HepG2 (cell line): ENCODE data around the gene S100A13. TPM values are rescaled to one million over a fixed set of nuclear protein-coding genes. Genes with fewer than 3 reads are reported as not detected.

Experiments used
- ATAD3A ChIP-seq: sonication (generic); formaldehyde crosslinking; IDR thresholded peaks from 2 replicates; pipeline ENCODE4 v1.4.0; 2020; ENCODE audit warnings: missing genetic modification reagents
- BCL3 ChIP-seq: sonication (generic); formaldehyde crosslinking; IDR thresholded peaks from 2 replicates; pipeline ENCODE4 v1.5.1; 2020; ENCODE audit warnings: mild to moderate bottlenecking, missing genetic modification reagents, moderate library complexity
- FOXJ3 ChIP-seq: sonication (generic); formaldehyde crosslinking; IDR thresholded peaks from 2 replicates; pipeline ENCODE4 v1.4.0; 2020; ENCODE audit warnings: missing genetic modification reagents, mild to moderate bottlenecking, borderline replicate concordance
- HDAC1 ChIP-seq: sonication (generic); formaldehyde crosslinking; IDR thresholded peaks from 2 replicates; pipeline ENCODE4 v1.5.1; 2020; ENCODE audit warnings: mild to moderate bottlenecking, missing genetic modification reagents
- HMG20A ChIP-seq: IDR thresholded peaks from 2 replicates; pipeline ENCODE4 v1.6.1; 2016; ENCODE audit warnings: borderline replicate concordance
- HNRNPUL1 ChIP-seq: fragments of 200-400 bp; formaldehyde crosslinking; IDR thresholded peaks from 2 replicates; pipeline ENCODE4 v1.6.1; 2017; ENCODE audit warnings: low read depth, mild to moderate bottlenecking, low read length, moderate library complexity
- KDM4B ChIP-seq: sonication (generic); formaldehyde crosslinking; IDR thresholded peaks from 2 replicates; pipeline ENCODE4 v1.4.0; 2020; ENCODE audit warnings: missing genetic modification reagents
- KMT2B ChIP-seq: IDR thresholded peaks from 2 replicates; pipeline ENCODE4 v1.6.1; 2016; ENCODE audit warnings: missing genetic modification reagents, missing compliant biosample characterization
- MYNN ChIP-seq: sonication (generic); formaldehyde crosslinking; IDR thresholded peaks from 2 replicates; pipeline ENCODE4 v1.4.0; 2020; ENCODE audit warnings: mild to moderate bottlenecking, low read depth, missing genetic modification reagents
- PAWR ChIP-seq: sonication (generic); formaldehyde crosslinking; IDR thresholded peaks from 2 replicates; pipeline ENCODE4 v1.4.0; 2020; ENCODE audit warnings: missing genetic modification reagents, mild to moderate bottlenecking, borderline replicate concordance
- PHF21A ChIP-seq: sonication (generic); formaldehyde crosslinking; IDR thresholded peaks from 2 replicates; pipeline ENCODE4 v1.5.0; 2020; ENCODE audit warnings: mild to moderate bottlenecking, missing genetic modification reagents
- POLR2G ChIP-seq: fragments of 200-400 bp; formaldehyde crosslinking; IDR thresholded peaks from 2 replicates; pipeline ENCODE4 v1.6.1; 2018; ENCODE audit warnings: mild to moderate bottlenecking, low read depth, low read length, moderate library complexity
- TEAD3 ChIP-seq: optimal IDR thresholded peaks from 2 replicates; pipeline ENCODE3; 2016; ENCODE audit warnings: borderline replicate concordance
- ZNF10 ChIP-seq: sonication (generic); formaldehyde crosslinking; IDR thresholded peaks from 2 replicates; pipeline ENCODE4 v1.4.0; 2020; ENCODE audit warnings: mild to moderate bottlenecking, low read depth, missing genetic modification reagents, borderline replicate concordance
- ZNF207 ChIP-seq: fragments of 450-650 bp; IDR thresholded peaks from 2 replicates; pipeline ENCODE4 v1.6.1; 2016; ENCODE audit warnings: antibody characterized with exemption, borderline replicate concordance
- ZNF333 ChIP-seq: sonication (generic); formaldehyde crosslinking; IDR thresholded peaks from 2 replicates; pipeline ENCODE4 v1.4.0; 2020; ENCODE audit warnings: mild to moderate bottlenecking, missing genetic modification reagents, borderline replicate concordance
- ZNF34 ChIP-seq: sonication (generic); formaldehyde crosslinking; IDR thresholded peaks from 2 replicates; pipeline ENCODE4 v1.4.0; 2020; ENCODE audit warnings: mild to moderate bottlenecking, missing genetic modification reagents, borderline replicate concordance
- ZNF383 ChIP-seq: sonication (generic); formaldehyde crosslinking; IDR thresholded peaks from 2 replicates; pipeline ENCODE4 v1.4.0; 2020; ENCODE audit warnings: missing genetic modification reagents, mild to moderate bottlenecking, borderline replicate concordance
- ZNF557 ChIP-seq: sonication (generic); formaldehyde crosslinking; IDR thresholded peaks from 2 replicates; pipeline ENCODE4 v1.4.0; 2020; ENCODE audit warnings: missing genetic modification reagents
- ZNF577 ChIP-seq: sonication (generic); formaldehyde crosslinking; IDR thresholded peaks from 2 replicates; pipeline ENCODE4 v1.4.0; 2020; ENCODE audit warnings: mild to moderate bottlenecking, low read depth, missing genetic modification reagents, borderline replicate concordance
- ZNF891 ChIP-seq: sonication (generic); formaldehyde crosslinking; IDR thresholded peaks from 2 replicates; pipeline ENCODE4 v1.5.0; 2020; ENCODE audit warnings: mild to moderate bottlenecking, missing genetic modification reagents
- polyA plus RNA-seq, 8 experiments: library from polyadenylated mRNA; depleted of rRNA in 3 of 8; stranded (reverse) in 7 of 8; unstranded in 1 of 8; fragments of >200 nt; fragmentation: Illumina TruSeq in 4 of 8; extraction: Trizol in 4 of 8; gene quantifications; 2 replicates each; pipeline versions ENCODE4 v1.2.1 to v1.2.3, GENCODE V29; 2011 to 2016; ENCODE audit warnings: low read depth in 4 of 8, missing spikeins in 1 of 8, mixed read lengths in 1 of 8; ENCODE audit not compliant: insufficient read depth in 1 of 8
- total RNA-seq, 5 experiments: library from RNA; depleted of rRNA; stranded (reverse); fragments of >200 nt; fragmentation: Illumina TruSeq; extraction: Trizol; gene quantifications; 2 replicates each; pipeline ENCODE4 v1.2.3, GENCODE V29; 2016; ENCODE audit warnings: low read depth in 1 of 5
- TF ChIP-seq, protein P1 (sequence below): sonication (generic); formaldehyde crosslinking; conservative IDR thresholded peaks from 2 replicates; pipeline ENCODE4 v1.8.1; 2023; ENCODE audit warnings: missing genetic modification reagents
- TF ChIP-seq, protein P2 (sequence below): sonication (generic); formaldehyde crosslinking; IDR thresholded peaks from 2 replicates; pipeline ENCODE4 v1.5.0; 2020; ENCODE audit warnings: mild to moderate bottlenecking, missing genetic modification reagents, borderline replicate concordance

The S100A13 gene
- total and polyA plus RNA-seq, 2 of the 13 experiments (the other 11 are each of a cell fraction or from before 2014, with no cell fraction given) = 89.5 to 172 TPM

GRCh38 chr1:153628638-153629342, 1.5 kb upstream of the S100A13 start (continued):
- TF ChIP-seq HNRNPUL1 (no peak), FOXJ3 (CRISPR knock-in tag) (no peak), ZNF383 (no peak), POLR2G (0 out of 2 replicates have a peak, but pooled peaks have one; percentile 49), ZNF891 (CRISPR knock-in tag) (0 out of 2 replicates have a peak, but pooled peaks have one; percentile 37), ATAD3A (CRISPR knock-in tag) (no peak), KDM4B (CRISPR knock-in tag) (no peak), ZNF34 (CRISPR knock-in tag) (no peak), PAWR (CRISPR knock-in tag) (no peak), ZNF10 (CRISPR knock-in tag) (no peak), ZNF557 (CRISPR knock-in tag) (no peak), KMT2B (CRISPR knock-in tag) (no peak), ZNF577 (CRISPR knock-in tag) (no peak), HDAC1 (CRISPR knock-in tag) (0 out of 2 replicates have a peak, but pooled peaks have one; percentile 8), HMG20A (CRISPR knock-in tag) (no peak), BCL3 (CRISPR knock-in tag) (no peak), MYNN (CRISPR knock-in tag) (no peak), ZNF207 (no peak), ZNF333 (CRISPR knock-in tag) (no peak), PHF21A (CRISPR knock-in tag) (0 out of 2 replicates have a peak, but pooled peaks have one; percentile 33), TEAD3 (no peak)
- TF ChIP-seq, protein P1, sequence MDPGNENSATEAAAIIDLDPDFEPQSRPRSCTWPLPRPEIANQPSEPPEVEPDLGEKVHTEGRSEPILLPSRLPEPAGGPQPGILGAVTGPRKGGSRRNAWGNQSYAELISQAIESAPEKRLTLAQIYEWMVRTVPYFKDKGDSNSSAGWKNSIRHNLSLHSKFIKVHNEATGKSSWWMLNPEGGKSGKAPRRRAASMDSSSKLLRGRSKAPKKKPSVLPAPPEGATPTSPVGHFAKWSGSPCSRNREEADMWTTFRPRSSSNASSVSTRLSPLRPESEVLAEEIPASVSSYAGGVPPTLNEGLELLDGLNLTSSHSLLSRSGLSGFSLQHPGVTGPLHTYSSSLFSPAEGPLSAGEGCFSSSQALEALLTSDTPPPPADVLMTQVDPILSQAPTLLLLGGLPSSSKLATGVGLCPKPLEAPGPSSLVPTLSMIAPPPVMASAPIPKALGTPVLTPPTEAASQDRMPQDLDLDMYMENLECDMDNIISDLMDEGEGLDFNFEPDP (CRISPR knock-in tag) = no peak
- TF ChIP-seq, protein P2, sequence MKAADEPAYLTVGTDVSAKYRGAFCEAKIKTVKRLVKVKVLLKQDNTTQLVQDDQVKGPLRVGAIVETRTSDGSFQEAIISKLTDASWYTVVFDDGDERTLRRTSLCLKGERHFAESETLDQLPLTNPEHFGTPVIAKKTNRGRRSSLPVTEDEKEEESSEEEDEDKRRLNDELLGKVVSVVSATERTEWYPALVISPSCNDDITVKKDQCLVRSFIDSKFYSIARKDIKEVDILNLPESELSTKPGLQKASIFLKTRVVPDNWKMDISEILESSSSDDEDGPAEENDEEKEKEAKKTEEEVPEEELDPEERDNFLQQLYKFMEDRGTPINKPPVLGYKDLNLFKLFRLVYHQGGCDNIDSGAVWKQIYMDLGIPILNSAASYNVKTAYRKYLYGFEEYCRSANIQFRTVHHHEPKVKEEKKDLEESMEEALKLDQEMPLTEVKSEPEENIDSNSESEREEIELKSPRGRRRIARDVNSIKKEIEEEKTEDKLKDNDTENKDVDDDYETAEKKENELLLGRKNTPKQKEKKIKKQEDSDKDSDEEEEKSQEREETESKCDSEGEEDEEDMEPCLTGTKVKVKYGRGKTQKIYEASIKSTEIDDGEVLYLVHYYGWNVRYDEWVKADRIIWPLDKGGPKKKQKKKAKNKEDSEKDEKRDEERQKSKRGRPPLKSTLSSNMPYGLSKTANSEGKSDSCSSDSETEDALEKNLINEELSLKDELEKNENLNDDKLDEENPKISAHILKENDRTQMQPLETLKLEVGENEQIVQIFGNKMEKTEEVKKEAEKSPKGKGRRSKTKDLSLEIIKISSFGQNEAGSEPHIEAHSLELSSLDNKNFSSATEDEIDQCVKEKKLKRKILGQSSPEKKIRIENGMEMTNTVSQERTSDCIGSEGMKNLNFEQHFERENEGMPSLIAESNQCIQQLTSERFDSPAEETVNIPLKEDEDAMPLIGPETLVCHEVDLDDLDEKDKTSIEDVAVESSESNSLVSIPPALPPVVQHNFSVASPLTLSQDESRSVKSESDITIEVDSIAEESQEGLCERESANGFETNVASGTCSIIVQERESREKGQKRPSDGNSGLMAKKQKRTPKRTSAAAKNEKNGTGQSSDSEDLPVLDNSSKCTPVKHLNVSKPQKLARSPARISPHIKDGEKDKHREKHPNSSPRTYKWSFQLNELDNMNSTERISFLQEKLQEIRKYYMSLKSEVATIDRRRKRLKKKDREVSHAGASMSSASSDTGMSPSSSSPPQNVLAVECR = no peak
